NCI-H345 treated with DMSO at 0.1 percent for 48 hours (cell line): Measurements from ENCODE around the gene SNCG.

ENCODE experiments used
- DNase-seq: peaks from one replicate; lab custom pipeline; 2025; ENCODE audit not compliant: unreplicated experiment; lab: John Stamatoyannopoulos, UW

The SNCG gene

GRCh38 chr10:86960003-86960862 is 1.8 kb downstream of the SNCG start:
- DNase-seq = no peak

- DNase-seq = no peak
Measured at GRCh38 chr10:86960863-86961434, 2.5 kb downstream of the SNCG start.

GRCh38 chr10:86961481-86962091 is 3.2 kb downstream of the SNCG start:
- no peak for DNase-seq

- DNase-seq = no peak
Measured at GRCh38 chr10:86962136-86962980, 4.0 kb downstream of the SNCG start.

GRCh38 chr10:86962981-86963310 is 4.5 kb downstream of the SNCG start:
- DNase-seq = no peak

- DNase-seq = no peak
Measured at GRCh38 chr10:86963341-86963919, 5.0 kb downstream of the SNCG start.

- no peak for DNase-seq
Measured at GRCh38 chr10:86964061-86964846, 5.9 kb downstream of the SNCG start.

GRCh38 chr10:86964847-86965190 is 6.4 kb downstream of the SNCG start:
- DNase-seq = no peak

GRCh38 chr10:86965986-86966654 is 7.7 kb downstream of the SNCG start:
- DNase-seq = no peak

- DNase-seq = no peak
Measured at GRCh38 chr10:86967481-86967941, 9.1 kb downstream of the SNCG start.

GRCh38 chr10:86968271-86968993 is 10.0 kb downstream of the SNCG start, which contains the start of gene ADIRF:
Gene ADIRF (plus strand): TSS chr10:86968482. CDS start chr10:86968545, 63 bp downstream.
- DNase-seq = no peak

GRCh38 chr10:86968994-86969355 is 10.6 kb downstream of the SNCG start:
- DNase-seq = no peak

GRCh38 chr10:86969421-86970041 is 11.1 kb downstream of the SNCG start:
- DNase-seq = no peak

- DNase-seq = no peak
Measured at GRCh38 chr10:86970162-86970981, 12.0 kb downstream of the SNCG start.

- DNase-seq = no peak
Measured at GRCh38 chr10:86970982-86971231, 12.5 kb downstream of the SNCG start.

- no peak for DNase-seq
Measured at GRCh38 chr10:86971232-86971991, 13.0 kb downstream of the SNCG start.

- DNase-seq = no peak
Measured at GRCh38 chr10:86972613-86973380, 14.4 kb downstream of the SNCG start.
